22Rv1 (cell line): ENCODE data around the gene FAF1.

ENCODE experiments used
- CTCF ChIP-seq: fragments of 450-650 bp; IDR thresholded peaks from 2 replicates; pipeline ENCODE4 v1.5.1; 2017; ENCODE audit warnings: mild to moderate bottlenecking
- ZFX ChIP-seq: fragments of 450-650 bp; IDR thresholded peaks from 2 replicates; pipeline ENCODE4 v1.6.1; 2017; ENCODE audit warnings: antibody characterized with exemption, borderline replicate concordance

GRCh38 chr1:50973875-50974617 is 14.0 kb upstream of the FAF1 start:
- no peak for TF ChIP-seq CTCF
- no peak for TF ChIP-seq ZFX
